A172 (cell line): ENCODE results near the gene MEX3D. TPM values are rescaled to one million over a fixed set of nuclear protein-coding genes. Genes with fewer than 3 reads are reported as not detected.

Experiments
- DNase-seq: peaks from one replicate; pipeline ENCODE4 v3.0.0-alpha.2; 2015; ENCODE audit warnings: low spot score
- total RNA-seq: library from RNA; depleted of rRNA; stranded (reverse); fragments of >200 nt; shearing (Covaris generic); gene quantifications from 2 replicates; pipeline ENCODE4 v1.2.3, GENCODE V29; 2014

Gene MEX3D
- total RNA-seq, 1 experiment from 2014 or later, result 63.7 TPM

DNA sequence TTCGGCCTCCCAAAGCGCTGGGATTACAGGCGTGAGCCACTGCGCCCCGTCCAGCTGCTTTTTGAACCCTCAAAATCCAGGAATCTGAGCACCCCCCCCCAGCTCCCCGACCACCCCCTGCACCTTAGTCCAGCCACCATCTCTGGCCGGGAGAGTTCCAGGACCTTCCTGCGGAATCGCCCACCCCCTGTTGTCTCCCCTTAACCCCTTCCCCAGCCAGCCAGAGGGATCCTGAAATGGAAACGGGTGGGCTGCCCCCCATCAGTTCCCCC is 25.3 kb upstream of the MEX3D start:
- no peak for DNase-seq

GRCh38 chr19:1592755-1593500 is 24.8 kb upstream of the MEX3D start, which contains the start of gene MBD3:
Gene MBD3 (minus strand): TSS chr19:1592865. CDS start chr19:1592631, 234 bp downstream.
- peak; percentile 89 for DNase-seq

DNA sequence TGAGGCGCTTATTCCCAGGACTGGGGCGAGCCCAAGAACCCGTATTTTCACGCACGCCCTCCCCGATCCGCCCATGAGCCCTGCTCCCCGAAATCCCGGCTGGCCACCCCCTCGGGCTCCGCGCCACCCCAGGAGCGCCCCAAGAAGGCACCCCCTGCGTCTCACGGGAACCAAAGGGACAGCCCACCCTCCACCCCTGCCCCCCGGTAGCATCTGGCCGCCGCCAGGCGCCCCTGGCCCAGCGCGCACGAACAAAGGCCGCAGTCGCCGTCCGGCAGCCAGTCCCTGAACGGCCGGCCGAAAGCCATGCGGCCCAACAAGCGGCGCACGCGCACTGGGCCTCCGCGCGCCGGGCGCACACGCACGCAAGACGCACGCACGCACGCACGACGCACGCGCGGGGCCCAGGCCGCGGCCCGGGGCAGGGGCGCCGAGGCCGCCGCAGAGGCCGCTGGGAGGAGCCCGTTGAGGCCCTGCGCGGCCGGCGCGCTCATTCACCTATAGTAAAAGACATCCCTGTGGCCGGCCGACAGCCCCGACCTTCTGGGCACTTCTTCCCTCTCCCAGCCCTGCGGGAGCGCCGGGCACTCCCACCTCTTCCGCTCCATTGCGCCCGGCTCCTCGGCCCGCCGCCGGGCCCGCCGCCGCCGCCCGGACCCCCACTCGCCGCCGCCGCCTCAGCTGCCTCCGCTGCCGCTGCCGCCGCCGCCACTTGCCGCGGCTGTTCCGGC is 24.1 kb upstream of the MEX3D start:
- peak; percentile 65 for DNase-seq

DNA sequence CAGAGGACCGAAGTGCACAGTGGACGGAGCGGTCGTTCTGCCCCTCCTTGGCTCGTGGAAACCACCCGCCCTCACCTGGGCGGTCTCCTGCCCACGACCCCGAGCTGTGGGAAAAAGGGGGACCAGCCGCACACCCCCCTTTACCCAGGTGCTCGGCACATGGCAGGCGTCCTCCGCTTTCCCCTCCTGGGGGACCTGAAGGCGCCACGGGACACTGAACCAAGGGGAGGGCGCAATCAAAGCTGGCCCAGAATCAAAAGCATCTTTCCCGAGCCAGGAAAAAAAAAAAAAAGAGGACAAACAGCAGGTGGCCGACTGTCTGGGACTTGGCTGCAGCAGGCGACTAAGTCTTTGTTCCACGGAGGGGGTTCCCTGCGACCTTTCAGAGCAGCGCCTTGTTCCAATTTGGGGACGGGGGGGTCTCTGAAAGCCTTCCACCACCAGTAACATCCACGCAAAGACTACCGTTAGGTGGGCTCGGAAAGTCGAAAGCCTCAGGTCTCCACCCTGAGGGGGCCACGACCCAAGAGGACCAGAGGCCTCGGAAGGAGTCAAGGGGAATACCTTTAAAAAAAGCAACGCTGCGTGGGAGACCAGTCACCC is 23.4 kb upstream of the MEX3D start:
- DNase-seq, result peak; percentile 27

DNA sequence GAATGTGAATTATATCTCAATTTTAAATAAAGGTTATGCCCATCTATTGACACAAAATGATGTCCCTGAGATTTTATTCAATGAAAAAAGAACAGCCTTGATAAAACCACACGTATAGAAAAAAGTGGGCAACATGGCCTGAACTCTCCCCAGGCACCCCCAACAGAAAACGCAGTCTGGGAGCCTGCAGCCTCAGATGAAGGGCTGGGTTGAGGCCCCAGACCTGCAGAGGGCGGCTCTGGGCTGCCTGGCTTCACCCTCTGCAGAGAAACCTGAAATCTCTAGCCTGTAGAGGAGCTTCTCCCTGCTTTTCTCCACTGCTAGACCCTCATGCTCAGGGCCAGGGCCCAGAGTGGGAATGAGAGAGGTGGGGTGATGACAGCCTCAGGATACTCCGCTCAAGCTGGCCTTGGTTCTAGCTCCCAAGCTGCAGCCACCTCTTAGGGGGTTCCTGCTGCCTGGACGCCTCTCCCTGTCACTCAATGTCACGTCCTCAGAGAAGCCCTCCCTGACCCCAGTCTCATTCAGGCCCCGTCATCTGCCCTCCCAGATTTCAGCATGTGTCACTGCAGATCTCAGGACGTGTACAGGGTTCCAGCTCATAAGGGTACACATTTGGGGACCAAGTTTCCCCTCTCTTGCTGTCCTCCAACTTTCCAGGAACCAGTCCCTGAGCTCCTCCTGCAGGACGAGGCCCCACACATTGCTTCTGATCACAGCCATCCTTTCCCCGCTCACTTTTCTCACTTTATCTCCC is 22.7 kb upstream of the MEX3D start:
- no peak for DNase-seq

DNA sequence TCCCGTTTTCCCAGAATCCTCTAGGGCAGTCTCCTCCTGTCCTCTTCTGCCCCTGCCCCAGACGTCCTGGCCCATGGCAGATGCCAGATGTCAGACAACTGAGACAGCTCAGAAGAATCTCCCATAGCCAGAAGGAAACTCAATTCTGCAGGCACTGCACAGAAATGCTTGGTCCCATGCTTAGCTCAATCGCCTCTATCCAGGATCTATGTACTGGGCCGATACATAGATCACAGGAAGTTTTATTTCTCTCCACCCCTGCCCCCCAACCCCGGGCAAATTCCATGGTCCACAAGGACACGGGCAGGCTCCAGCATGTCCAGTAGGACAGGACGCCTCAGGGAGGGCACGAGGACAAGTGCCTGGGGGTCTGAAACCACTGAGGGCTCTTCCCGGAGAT is 19.7 kb upstream of the MEX3D start:
- DNase-seq, result no peak

DNA sequence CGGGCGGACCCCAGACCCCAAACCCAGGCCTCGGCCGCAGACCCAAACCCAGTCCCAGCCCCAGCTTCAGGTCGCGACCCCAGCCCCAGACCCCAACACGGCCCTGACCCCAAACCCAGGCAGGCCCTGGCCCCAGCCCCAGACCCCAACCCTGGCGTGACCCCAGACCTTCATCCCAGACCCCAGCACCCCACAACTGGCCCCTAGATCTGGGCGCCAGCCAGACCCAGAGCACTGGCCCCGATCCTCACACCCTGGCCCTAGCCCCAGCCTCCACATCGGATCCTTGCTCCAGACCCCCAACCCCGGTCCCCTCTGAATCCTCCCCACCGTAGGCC is 17.1 kb upstream of the MEX3D start:
- DNase-seq, result no peak

DNA sequence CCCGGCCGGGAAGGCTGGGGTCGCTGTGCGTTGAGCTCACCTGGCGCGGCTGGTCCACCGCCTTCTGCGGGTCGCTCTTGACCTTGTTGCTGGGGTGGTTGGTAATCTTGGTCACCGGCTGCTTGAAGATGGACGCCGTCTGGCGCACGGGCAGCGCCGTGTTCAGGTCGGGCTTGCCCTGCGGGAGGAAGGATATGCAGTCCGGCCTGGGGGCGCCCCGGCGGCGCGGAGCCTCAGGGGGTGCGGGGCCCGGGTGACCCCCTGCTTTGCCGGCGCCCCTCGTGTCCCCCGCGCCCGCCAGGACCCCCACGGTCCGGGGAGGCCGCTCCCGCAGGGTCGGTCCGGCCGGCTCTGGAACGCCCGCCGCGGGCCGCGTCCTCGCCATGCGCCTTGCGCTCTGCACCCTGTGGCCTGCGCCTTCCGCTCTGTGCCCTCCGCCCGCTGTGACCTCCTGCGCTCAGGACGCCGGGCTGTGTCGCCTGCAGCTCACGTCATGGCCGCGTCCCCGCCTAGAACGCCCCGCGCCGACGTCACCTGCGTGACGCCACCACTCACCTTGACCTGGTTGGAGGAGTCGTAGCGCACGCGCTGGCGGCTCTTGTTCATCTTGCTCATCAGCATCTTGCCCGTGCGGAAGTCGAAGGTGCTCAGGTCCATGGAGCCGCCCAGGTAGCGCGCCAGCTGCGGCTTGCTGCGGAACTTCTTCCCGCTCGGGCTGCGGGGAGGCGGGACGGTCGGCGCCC is 16.5 kb upstream of the MEX3D start:
- no peak for DNase-seq

DNA sequence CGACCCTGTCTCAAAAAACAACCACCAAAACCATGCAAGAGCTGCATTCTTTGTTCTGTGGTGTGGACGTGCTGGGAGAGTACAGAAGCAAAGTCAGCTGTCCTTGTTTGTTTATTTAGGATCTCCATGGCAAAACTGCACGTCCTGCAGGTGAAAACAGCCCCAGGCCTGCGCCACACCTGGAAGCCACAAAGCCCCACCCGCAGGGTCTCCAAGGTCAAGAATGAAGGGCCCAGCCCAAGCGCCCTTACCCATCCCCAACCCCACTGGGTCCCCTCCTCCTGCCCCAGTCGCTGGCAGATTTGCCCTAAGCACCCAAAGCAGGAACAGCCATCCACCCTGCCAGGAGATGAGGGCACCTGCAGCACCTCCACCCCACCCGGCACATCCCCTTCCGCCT is 14.1 kb upstream of the MEX3D start:
- no peak for DNase-seq

DNA sequence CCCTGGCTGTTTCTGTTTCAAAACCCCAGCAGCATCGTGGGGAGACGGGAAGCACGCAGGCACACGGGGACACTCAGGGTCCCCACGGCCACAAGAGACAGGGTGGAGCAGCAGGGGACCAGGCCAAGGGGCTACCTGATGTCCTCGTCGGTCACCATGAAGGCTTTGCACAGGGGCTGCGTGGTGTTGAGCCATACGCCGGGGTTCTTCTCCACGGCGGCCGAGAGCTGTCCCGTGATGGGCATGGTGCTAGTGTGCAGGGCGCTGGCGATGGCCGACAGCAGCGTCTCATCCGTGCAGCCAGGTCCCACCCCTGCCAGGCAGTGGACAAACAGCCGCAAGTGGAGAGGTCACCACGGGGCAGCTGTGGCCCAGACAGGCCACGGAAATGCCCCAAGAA is 12.8 kb upstream of the MEX3D start:
- DNase-seq, result no peak

- DNase-seq, result no peak
Measured at GRCh38 chr19:1580382-1580781, 12.3 kb upstream of the MEX3D start.

DNA sequence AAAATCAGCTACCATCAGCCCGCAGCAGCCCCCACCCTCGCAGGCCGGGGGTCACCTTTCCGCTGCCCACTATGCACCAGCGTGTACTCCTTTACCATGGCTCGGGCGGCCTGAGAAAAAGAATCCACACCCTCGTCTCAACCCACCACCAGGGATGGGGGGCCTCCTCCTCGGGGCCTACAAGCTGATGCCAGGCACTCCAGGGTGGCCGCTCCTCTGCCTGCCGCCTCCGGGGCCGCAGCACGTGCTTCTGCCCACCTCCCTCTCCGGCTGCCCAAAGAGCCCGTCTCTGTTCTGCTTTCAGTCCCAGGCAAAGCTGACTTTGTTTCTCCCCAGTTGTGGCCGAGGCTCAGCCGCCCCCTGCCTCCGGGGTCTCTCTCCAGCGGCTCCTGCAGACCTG is 11.1 kb upstream of the MEX3D start:
- no peak for DNase-seq

DNA sequence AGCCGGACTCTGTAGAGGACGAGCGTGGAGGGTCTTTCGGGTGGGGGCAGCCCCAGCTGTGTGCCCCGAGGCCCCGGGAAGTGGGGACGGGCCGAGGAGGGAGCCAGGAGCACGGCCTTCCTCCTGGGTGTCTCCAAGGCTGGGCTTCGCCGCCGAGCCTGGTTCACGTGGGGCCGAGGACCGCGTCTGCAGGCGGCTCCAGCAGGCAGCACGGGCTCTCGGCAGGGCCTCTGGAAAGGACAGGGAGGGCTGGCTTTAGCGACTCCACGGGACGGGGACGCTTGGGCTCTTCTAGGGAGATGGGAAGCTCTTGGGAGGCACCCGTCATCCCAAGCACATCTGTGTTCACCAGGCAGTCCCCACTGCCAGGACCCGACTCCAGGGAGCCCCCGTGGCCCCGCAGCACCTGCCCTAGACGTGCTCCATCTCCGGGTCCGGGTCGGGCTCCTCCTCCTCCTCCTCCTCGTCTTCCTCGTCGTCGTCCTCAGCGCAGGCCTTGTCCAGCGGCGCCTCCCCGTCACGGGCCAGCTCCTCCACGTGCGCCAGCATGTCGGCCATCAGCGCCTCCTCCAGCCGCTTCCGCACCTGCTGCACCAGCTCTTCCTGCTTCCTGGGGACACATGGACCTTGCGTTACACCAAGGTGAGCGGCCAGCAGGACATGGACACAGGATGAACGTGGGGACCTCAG is 9.9 kb upstream of the MEX3D start:
- DNase-seq, result no peak

- no peak for DNase-seq
Measured at GRCh38 chr19:1577090-1577928, 9.2 kb upstream of the MEX3D start.

DNA sequence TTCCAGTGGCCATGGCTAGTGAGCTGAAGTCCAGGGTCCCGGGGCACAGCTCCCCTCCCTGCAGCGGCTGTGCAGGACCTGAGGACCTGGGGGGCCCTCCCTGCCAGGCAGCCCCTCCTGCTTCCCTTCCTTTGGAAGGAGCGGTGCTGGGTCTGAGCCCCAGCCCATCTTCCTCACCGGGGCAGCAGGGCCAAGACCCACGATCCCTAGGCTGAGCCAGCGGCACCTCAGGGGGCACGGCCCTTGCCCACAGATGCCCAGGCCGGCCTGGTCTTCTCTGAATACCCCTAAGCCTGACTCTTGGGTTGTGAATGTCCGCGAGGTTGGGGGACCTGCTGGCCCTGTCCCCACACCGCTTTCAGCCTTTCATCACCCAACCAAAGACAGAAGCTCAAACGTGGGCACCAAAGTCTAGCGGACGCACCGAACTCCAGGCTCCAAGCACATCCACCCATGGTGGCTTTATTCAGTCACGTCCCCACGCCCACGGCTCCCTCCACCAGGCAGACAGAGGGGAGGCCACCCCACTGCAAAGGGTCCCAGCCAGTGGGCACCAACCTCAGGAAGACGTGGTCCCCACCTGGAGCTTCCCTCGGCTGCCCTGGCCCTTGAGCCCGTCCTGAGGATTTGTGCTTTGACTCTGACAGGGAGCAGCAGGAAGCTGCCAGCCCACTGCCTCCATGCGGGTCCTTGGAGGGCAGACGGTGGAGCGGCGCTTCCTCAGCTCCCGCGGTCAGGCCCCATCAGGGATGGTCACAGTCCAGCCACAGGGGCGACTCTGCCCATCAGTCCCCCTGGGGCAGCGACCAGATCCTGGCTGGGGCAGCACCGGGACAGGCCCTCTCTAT is 8.3 kb upstream of the MEX3D start:
- DNase-seq, result no peak

DNA sequence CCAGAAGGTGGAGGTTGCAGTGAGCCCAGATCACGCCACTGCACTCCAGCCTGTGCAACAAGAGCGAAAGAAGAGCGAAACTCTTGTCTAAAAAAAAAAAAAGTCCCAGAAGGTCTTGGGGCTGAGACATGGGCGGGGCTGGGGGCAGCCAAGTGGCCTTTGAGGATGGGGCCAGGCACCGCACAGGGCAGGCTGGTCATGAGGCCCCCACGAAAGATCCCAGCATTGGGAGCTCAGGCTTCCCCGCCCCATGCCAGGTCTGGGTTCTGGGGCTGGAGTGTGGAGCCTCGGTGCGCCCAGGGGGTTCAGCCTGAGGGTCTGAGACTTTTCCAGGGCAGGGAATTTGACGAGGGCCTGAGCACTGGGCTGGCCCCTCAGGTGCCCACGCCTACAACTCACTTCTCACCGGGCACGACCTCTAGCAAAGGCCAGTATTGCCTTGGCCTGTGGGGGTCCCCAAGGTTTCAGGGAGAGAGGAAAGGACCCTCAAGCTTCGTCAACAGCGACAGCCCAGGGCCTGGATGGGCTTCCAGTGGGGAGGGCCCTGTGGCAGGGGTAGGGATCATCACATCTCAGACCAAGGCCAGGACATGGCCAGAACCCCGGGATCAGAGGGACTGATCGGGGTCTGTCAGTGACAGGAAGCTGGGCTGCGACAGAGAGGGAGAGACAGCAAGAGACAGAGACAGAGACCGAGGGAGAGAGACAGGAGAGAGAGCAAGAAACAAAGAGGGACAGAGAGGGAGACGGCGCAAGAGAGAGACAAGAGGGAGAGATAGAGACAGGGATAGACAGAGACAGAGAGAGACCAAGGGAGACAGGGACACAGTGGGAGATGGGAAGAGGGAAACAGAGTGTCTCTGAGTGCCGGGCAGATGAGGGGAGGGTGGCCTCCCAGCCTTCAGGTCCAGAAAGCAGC is 7.5 kb upstream of the MEX3D start:
- DNase-seq, result no peak

- no peak for DNase-seq
Measured at GRCh38 chr19:1574354-1575136, 6.4 kb upstream of the MEX3D start.

DNA sequence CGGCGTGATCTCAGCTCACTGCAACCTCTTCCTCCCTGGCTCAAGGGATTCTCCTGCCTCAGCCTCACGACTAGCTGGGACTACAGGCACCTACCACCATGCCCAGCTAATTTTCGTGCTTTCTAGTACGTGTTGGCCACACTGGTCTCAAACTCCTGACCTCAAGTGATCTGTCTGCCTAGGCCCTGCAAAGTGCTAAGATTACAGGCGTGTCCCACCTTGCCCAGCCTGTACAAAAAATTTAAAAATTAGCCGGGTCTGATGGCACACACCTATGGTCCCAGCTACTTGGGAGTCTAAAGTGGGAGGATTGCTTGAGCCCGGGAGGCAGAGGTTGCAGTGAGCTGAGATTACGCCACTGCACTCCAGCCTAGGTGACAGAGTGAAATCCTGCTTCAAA is 4.7 kb upstream of the MEX3D start:
- DNase-seq, result no peak
